VCaP (cell line): ENCODE measurements around the gene ACP6.

Experiments
- H3K27ac ChIP-seq: fragments of 450-650 bp; 2 replicates; pipeline ENCODE4 v1.5.1; 2017
- CTCF ChIP-seq: fragments of 450-650 bp; conservative IDR thresholded peaks from 2 replicates; pipeline ENCODE4 v1.5.1; 2017; ENCODE audit warnings: mild to moderate bottlenecking, moderate library complexity

The ACP6 gene

DNA sequence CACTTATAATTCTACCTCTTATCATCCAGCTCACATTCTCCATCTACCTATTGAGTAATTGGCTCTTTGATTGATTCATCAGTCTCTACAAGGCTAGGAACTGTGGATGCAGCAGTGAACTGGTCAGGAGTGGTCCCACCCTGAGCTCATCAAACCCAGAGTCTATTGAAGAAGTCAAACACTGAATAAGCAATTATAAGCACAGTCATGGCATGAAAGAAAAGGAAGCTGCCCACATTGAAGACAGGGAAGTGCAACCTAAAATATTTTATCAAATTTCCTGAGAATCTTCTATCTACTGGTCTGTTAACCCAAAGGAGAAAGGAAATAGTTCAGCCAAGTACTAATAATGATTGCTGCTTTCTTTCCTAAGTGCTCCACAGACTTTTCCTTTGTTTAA lies 35.7 kb downstream of the ACP6 start:
- no peak overlapping the region for H3K27ac ChIP-seq
- TF ChIP-seq CTCF = no peak

- no peak overlapping the region for H3K27ac ChIP-seq
- TF ChIP-seq CTCF = no peak
These were observed 36.6 kb downstream of the ACP6 start for GRCh38 chr1:147633759-147634158.

DNA sequence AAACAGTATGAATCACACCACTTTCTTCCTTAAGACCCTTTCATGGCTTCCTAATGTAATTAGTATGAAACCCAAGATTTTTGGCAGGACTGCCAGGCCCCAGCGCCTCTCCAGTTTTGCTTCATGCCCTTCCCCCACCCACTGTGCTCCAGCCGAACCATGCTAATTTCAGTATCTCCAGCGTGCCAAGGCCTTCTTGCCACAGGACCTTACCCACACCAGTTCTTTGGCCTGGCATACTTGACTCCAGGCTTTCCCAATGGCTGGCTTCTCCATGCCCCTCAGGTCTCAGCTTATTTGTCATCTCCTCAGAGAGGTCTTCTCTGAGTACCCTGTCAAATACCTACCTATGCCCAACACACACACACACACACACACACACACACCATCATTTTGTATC lies 38.5 kb downstream of the ACP6 start:
- TF ChIP-seq CTCF = no peak
- H3K27ac ChIP-seq = peak overlapping the region; percentile 19; the same call in 1 of the 2 replicates

DNA sequence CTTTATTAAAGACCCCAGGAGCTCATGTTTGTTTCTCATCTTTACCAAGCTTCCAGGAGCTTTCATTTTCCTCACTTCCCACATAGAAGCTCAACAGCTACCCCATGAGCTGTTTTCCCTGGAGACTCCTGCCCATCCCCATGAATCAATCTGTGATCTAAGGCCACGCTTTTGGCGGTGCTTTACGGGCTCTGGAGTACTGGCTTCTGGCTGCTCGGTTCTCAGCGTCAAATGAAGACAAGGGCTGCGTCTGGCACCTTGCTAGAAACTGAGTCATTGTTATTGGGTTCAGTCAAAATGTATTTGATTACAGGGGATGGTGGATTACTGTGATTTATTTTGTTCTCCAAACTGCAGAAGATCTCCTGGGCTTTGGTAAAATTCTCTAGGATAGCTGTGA lies 39.9 kb downstream of the ACP6 start:
- no peak for TF ChIP-seq CTCF
- no peak overlapping the region for H3K27ac ChIP-seq

GRCh38 chr1:147630022-147630421 lies 40.3 kb downstream of the ACP6 start:
- no peak overlapping the region for H3K27ac ChIP-seq
- TF ChIP-seq CTCF = no peak

DNA sequence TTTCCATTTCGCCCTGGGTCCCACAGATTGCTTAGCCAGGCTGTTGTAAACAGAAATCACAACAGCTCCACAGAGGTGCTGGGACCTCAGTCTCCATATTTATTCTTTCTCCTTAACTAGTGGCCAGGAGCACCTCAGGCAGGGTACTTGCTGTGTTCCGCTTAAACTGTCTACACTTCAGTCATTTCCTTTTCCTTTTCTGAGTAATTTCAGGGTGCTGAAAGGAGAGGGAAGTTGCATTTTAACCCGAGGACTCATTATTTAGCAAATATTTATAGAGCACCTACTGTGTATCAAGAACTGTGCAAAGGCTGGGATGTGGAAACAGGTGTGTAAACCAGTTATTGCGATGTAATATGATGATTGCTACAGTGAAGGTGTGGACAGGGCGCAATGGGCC lies 41.9 kb downstream of the ACP6 start:
- peak overlapping the region; percentile 79 for H3K27ac ChIP-seq
- TF ChIP-seq CTCF = no peak

GRCh38 chr1:147627435-147628110 lies 42.8 kb downstream of the ACP6 start:
- TF ChIP-seq CTCF = peak; percentile 84
- peak overlapping the region; percentile 79 for H3K27ac ChIP-seq
